A673 (cell line): ENCODE measurements around the gene SLC66A2. TPM values are rescaled to one million over a fixed set of nuclear protein-coding genes. Genes with fewer than 3 reads are reported as not detected.

Experiments used
- BruUV-seq: library from RNA; stranded (reverse); fragments of 400-500 nt; replicated peaks from 2 replicates; lab custom pipeline; 2021; lab: Mats Ljungman, UMichigan
- CTCF ChIA-PET: fragments of 300-600 bp; sonication (Branson Sonifier 250); formaldehyde crosslinking; loops from one replicate; lab custom pipeline; 2022; ENCODE audit warnings: antibody characterized with exemption; lab: Charles Lee
- POLR2A ChIA-PET: fragments of 300-600 bp; sonication (Branson Sonifier 250); formaldehyde crosslinking; loops from one replicate; lab custom pipeline; 2022; ENCODE audit warnings: antibody characterized with exemption; ENCODE audit not compliant: low non-redundant PET; lab: Charles Lee
- DNase-seq: peaks from one replicate; pipeline ENCODE4 v3.0.0-alpha.2; 2015; ENCODE audit warnings: low spot score
- H3K27ac ChIP-seq: fragments of 200-600 bp; sonication (generic); 2 replicates; pipeline ENCODE4 v1.5.1; 2016; ENCODE audit warnings: mixed run types, low read depth, mild to moderate bottlenecking, mixed read lengths, antibody characterized with exemption, low read length; ENCODE audit not compliant: poor library complexity, severe bottlenecking
- H3K27me3 ChIP-seq: fragments of 200-600 bp; sonication (generic); replicated peaks from 2 replicates; pipeline ENCODE4 v1.6.1; 2017; ENCODE audit warnings: mixed run types, low read depth, mild to moderate bottlenecking, mixed read lengths, antibody characterized with exemption, low read length; ENCODE audit not compliant: insufficient read depth, poor library complexity
- H3K36me3 ChIP-seq: fragments of 200-600 bp; sonication (generic); 2 replicates; pipeline ENCODE4 v1.6.1; 2016; ENCODE audit warnings: mixed run types, mild to moderate bottlenecking, mixed read lengths, antibody characterized with exemption, low read length; ENCODE audit not compliant: insufficient read depth, poor library complexity, severe bottlenecking
- H3K4me1 ChIP-seq: fragments of 200-600 bp; sonication (generic); 2 replicates; pipeline ENCODE4 v1.6.1; 2017; ENCODE audit warnings: mixed run types, mild to moderate bottlenecking, mixed read lengths, antibody characterized with exemption, low read length; ENCODE audit not compliant: insufficient read depth, poor library complexity, severe bottlenecking
- H3K4me3 ChIP-seq: fragments of 200-600 bp; sonication (generic); 2 replicates; pipeline ENCODE4 v1.5.1; 2016; ENCODE audit warnings: low read depth, mixed run types, mild to moderate bottlenecking, mixed read lengths, low read length; ENCODE audit not compliant: poor library complexity, severe bottlenecking
- H3K9me3 ChIP-seq: fragments of 200-600 bp; sonication (generic); 2 replicates; pipeline ENCODE4 v1.6.1; 2016; ENCODE audit warnings: mixed run types, low read depth, mild to moderate bottlenecking, mixed read lengths, antibody characterized with exemption, low read length; ENCODE audit not compliant: poor library complexity, severe bottlenecking
- EZH2 ChIP-seq: fragments of 200-600 bp; sonication (generic); IDR thresholded peaks from 2 replicates; pipeline ENCODE4 v1.6.1; 2017; ENCODE audit warnings: borderline replicate concordance, low read depth, mild to moderate bottlenecking, mixed read lengths, antibody characterized with exemption, low read length; ENCODE audit not compliant: poor library complexity, severe bottlenecking
- intact Hi-C: fragments of 100-400 bp; cut with micrococcal nuclease; formaldehyde crosslinking; loops from one replicate; pipeline ENCODE4 v1.10.0; 2022; ENCODE audit not compliant: unreplicated experiment
- total RNA-seq: library from RNA; stranded (reverse); gene quantifications from 2 replicates; pipeline ENCODE4 v1.2.3, GENCODE V29; 2021
- TF ChIP-seq, protein P1 (sequence below): fragments of 300-800, 200-600 bp; sonication (generic); conservative IDR thresholded peaks from 2 replicates; pipeline ENCODE4 v1.5.1; 2017; ENCODE audit warnings: low read depth, mild to moderate bottlenecking, antibody characterized with exemption, low read length, moderate library complexity, mixed read lengths

Gene SLC66A2
- total RNA-seq, 1 experiment from 2014 or later = 28.0 TPM

DNA sequence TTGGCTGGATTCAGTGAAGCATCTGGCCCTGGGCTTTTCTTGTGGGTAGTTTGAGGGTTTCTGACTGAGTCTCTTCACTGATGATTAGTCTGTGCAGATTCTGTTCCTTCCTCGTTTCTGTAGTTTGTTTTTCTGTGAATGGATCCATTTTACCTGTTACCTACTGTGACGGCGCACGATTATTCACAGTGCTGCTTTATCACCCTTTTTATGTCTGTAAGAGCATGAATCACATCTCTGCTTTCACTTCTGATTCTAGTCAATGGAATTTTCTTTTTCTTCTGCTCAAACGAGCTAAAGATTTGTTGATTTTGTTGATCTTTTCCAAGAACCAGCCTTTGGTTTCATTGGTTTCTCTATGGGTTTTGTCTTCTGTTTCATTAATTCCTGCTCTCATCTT, 60.8 kb downstream of the SLC66A2 start:
- H3K27ac ChIP-seq = no peak overlapping the region
- POLR2A ChIA-PET = no interaction called here
- H3K27me3 ChIP-seq = no peaks in the 10 kb centered on the region
- no peaks in the 10 kb centered on the region for H3K4me1 ChIP-seq
- H3K4me3 ChIP-seq = no peak overlapping the region
- no peaks in the 10 kb centered on the region for H3K36me3 ChIP-seq
- CTCF ChIA-PET = no interaction called here
- BruUV-seq = no TSS peak
- DNase-seq = no peak
- intact Hi-C loops = no loop called here
- no peak for TF ChIP-seq EZH2
- TF ChIP-seq, protein P1, sequence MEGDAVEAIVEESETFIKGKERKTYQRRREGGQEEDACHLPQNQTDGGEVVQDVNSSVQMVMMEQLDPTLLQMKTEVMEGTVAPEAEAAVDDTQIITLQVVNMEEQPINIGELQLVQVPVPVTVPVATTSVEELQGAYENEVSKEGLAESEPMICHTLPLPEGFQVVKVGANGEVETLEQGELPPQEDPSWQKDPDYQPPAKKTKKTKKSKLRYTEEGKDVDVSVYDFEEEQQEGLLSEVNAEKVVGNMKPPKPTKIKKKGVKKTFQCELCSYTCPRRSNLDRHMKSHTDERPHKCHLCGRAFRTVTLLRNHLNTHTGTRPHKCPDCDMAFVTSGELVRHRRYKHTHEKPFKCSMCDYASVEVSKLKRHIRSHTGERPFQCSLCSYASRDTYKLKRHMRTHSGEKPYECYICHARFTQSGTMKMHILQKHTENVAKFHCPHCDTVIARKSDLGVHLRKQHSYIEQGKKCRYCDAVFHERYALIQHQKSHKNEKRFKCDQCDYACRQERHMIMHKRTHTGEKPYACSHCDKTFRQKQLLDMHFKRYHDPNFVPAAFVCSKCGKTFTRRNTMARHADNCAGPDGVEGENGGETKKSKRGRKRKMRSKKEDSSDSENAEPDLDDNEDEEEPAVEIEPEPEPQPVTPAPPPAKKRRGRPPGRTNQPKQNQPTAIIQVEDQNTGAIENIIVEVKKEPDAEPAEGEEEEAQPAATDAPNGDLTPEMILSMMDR = no peak
- H3K9me3 ChIP-seq = peaks cover 69% of the 10 kb centered on the region

DNA sequence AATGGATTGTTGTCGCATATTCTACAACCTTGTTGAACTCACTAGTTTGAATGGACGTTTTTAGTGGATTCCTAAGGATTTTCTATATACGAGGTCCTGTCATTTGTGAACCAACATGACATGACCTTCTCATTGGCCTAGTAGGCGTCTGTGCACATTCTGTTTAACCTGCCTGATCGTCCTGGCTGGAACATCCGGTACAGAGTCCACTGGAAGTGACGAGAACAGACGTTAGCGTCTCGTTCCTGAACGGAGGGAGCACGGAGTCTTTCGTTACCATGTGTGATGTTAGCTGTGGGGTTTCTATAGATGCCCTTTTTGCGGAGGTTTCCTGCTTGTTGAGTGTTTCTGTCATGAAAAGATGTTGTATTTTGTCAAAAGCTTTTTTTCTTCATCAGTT, 61.9 kb downstream of the SLC66A2 start:
- BruUV-seq = no TSS peak
- Histone ChIP-seq H3K4me3 (no peak overlapping the region), H3K27me3 (no peaks in the 10 kb centered on the region), H3K27ac (no peak overlapping the region), H3K4me1 (no peaks in the 10 kb centered on the region), H3K9me3 (peaks cover 58% of the 10 kb centered on the region), H3K36me3 (no peaks in the 10 kb centered on the region)
- intact Hi-C loops = no loop called here
- CTCF ChIA-PET = no interaction called here
- POLR2A ChIA-PET = no interaction called here
- TF ChIP-seq, protein P1 = no peak
- TF ChIP-seq EZH2 = no peak
- no peak for DNase-seq

DNA sequence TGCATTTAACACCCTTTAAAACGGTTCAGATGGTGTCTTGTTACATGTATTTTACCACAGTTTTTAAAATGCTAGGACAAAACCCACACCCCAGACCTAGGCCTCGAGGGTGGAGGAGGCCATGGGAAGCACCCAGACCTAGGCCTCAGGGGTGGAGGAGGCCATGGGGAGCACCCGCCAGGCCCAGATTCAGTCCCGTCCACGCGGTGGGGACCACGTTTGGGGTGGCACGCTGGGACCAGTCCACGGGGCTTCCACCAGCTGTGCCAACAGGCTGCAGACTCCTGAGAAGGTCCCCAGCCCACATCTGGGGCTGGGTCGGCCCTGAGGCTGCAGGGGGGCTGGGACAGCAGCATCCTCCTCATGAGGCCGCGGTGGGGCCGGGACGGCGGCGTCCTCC, 63.4 kb downstream of the SLC66A2 start:
- POLR2A ChIA-PET = no interaction called here
- intact Hi-C loops = no loop called here
- no peak for DNase-seq

More for the DNA sequence above, 63.4 kb downstream of the SLC66A2 start:
- BruUV-seq = no TSS peak
- Histone ChIP-seq H3K27ac (no peak overlapping the region), H3K36me3 (no peaks in the 10 kb centered on the region), H3K27me3 (no peaks in the 10 kb centered on the region), H3K9me3 (peaks cover 43% of the 10 kb centered on the region), H3K4me1 (no peaks in the 10 kb centered on the region), H3K4me3 (no peak overlapping the region)
- CTCF ChIA-PET = no interaction called here
- TF ChIP-seq, protein P1 = no peak
- TF ChIP-seq EZH2 = no peak
